Type B pancreatic cell (in vitro differentiated cells): ENCODE results near the gene GRAMD4. TPM values are rescaled to one million over a fixed set of nuclear protein-coding genes. Genes with fewer than 3 reads are reported as not detected.

Experiments
- DNase-seq: peaks from one replicate; pipeline ENCODE4 v3.0.0; 2021; ENCODE audit warnings: mixed read lengths; ENCODE audit not compliant: unreplicated experiment; ENCODE audit errors: extremely low spot score
- H3K27ac Mint-ChIP-seq: 2 replicates; pipeline ENCODE4 v1.8.0; 2021; ENCODE audit warnings: mild to moderate bottlenecking, mixed read lengths
- H3K27me3 Mint-ChIP-seq: 2 replicates; pipeline ENCODE4 v1.8.0; 2021; ENCODE audit warnings: mixed read lengths
- H3K36me3 Mint-ChIP-seq: 2 replicates; pipeline ENCODE4 v1.8.0; 2021; ENCODE audit warnings: mixed read lengths
- H3K4me1 Mint-ChIP-seq: one replicate; pipeline ENCODE4 v1.8.0; 2021; ENCODE audit warnings: mixed read lengths; ENCODE audit not compliant: unreplicated experiment
- H3K4me3 Mint-ChIP-seq: 2 replicates; pipeline ENCODE4 v1.8.0; 2021; ENCODE audit warnings: mild to moderate bottlenecking, mixed read lengths
- H3K9me3 Mint-ChIP-seq: 2 replicates; pipeline ENCODE4 v1.8.0; 2021; ENCODE audit warnings: mixed read lengths
- total RNA-seq: library from RNA; stranded (reverse); gene quantifications from 2 replicates; pipeline ENCODE4 v1.2.1, GENCODE V29; 2021; ENCODE audit warnings: low replicate concordance
- TF ChIP-seq, protein P1 (sequence below): fragments of 200-600 bp; sonication (generic); conservative IDR thresholded peaks from 2 replicates; pipeline ENCODE4 v1.5.0; 2021; ENCODE audit warnings: antibody characterized with exemption, mild to moderate bottlenecking

The GRAMD4 gene
- total RNA-seq, 1 donor from 2014 or later, result 56.4 TPM

DNA sequence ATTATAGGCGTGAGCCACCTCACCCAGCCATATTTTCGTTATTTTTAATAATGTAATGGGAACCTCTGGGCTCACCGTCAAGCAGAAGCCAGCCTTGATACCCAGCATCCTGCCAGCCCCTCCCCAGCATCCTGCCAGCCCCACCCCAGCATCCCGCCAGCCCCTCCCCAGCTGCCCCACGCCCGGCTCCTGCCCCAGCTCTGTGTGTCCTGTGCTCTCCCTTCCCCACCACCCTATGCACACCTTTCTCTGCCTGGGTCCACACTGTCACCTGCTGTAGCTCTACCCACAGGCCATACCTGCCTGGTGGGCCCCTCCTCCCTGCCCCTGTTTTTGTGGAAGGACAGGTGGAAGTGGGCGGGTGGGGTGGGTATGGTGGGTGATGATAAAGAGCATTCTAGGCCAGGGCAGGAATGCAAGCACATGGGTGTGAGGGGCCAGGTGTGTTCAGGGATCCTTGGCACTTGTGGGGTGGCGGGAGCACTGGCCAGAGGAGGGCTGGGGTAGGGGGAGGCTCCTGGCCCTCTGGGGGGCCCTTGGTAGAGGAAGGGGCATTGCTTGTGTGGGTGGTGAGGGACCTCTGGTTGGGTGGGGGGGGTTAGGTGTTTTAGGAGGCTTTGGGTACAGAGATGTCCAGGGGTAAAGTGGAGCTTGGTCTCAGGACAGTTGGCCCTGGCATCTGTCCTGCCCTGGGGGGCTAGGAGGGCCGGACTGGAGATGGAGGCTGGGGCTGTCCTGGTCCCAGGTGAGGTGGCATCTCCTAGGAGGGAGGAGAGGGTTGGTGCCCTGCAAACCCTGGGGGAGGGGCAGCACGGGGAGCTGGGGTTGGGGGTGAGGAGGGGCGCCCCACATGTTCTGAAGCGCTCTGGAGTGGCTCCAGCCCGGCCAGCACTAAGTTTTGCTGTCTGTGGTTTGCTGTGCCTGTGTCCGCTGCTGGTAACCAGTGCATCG, 25.9 kb upstream of the GRAMD4 start:
- Mint-ChIP-seq H3K36me3 (no peaks in the 10 kb centered on the region), H3K4me1 (peaks cover 23% of the 10 kb centered on the region), H3K27ac (no peak overlapping the region), H3K27me3 (no peaks in the 10 kb centered on the region), H3K4me3 (no peak overlapping the region), H3K9me3 (no peaks in the 10 kb centered on the region)
- DNase-seq, result no peak
- TF ChIP-seq, protein P1, sequence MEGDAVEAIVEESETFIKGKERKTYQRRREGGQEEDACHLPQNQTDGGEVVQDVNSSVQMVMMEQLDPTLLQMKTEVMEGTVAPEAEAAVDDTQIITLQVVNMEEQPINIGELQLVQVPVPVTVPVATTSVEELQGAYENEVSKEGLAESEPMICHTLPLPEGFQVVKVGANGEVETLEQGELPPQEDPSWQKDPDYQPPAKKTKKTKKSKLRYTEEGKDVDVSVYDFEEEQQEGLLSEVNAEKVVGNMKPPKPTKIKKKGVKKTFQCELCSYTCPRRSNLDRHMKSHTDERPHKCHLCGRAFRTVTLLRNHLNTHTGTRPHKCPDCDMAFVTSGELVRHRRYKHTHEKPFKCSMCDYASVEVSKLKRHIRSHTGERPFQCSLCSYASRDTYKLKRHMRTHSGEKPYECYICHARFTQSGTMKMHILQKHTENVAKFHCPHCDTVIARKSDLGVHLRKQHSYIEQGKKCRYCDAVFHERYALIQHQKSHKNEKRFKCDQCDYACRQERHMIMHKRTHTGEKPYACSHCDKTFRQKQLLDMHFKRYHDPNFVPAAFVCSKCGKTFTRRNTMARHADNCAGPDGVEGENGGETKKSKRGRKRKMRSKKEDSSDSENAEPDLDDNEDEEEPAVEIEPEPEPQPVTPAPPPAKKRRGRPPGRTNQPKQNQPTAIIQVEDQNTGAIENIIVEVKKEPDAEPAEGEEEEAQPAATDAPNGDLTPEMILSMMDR, result no peak

DNA sequence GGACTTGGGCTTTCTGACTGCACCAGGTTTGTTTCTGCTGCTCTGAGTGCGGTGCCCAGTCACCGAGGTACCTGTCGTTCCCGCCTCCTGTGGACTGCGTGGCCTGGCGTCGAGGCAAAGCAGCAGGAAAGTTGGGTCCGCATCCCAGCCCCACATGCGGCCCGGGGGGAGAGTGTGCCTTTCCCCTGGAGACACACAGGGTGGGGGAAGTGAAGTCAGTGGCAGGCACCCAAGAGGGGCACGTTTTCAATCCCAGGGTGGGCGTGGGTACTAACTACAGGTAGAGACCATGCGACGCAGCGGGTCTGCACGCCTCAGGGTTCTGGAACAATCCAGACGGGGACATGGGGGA, 25.3 kb upstream of the GRAMD4 start:
- Mint-ChIP-seq H3K36me3 (no peaks in the 10 kb centered on the region), H3K27me3 (no peaks in the 10 kb centered on the region), H3K27ac (no peak overlapping the region), H3K4me3 (no peak overlapping the region), H3K9me3 (no peaks in the 10 kb centered on the region), H3K4me1 (peaks cover 27% of the 10 kb centered on the region)
- no peak for DNase-seq
- TF ChIP-seq, protein P1, result no peak

DNA sequence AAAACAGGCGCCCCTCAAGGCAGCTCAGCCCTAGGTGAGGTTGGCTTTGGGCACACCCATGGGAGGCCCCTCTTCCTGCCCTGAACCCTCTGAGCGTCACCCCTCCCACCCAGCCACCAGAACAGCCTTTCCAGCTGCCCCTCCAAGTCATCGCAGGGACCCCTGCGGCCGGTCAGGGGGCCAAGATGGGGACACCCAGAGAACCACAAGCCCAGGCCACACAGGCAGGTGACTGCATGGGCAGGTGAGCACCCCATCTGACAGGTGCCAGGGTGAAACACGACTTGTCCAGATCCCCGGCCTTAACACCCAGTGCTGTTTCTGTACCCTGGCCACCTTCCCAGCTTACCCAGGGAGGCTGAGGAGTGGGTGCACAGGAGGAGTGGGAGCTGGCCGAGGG, 24.6 kb upstream of the GRAMD4 start:
- H3K9me3 Mint-ChIP-seq, result no peaks in the 10 kb centered on the region
- no peaks in the 10 kb centered on the region for H3K36me3 Mint-ChIP-seq
- DNase-seq, result no peak
- H3K27ac Mint-ChIP-seq, result peak overlapping the region; percentile 39
- no peak overlapping the region for H3K4me3 Mint-ChIP-seq
- peaks cover 23% of the 10 kb centered on the region for H3K4me1 Mint-ChIP-seq
- TF ChIP-seq, protein P1, result no peak
- H3K27me3 Mint-ChIP-seq, result no peaks in the 10 kb centered on the region

DNA sequence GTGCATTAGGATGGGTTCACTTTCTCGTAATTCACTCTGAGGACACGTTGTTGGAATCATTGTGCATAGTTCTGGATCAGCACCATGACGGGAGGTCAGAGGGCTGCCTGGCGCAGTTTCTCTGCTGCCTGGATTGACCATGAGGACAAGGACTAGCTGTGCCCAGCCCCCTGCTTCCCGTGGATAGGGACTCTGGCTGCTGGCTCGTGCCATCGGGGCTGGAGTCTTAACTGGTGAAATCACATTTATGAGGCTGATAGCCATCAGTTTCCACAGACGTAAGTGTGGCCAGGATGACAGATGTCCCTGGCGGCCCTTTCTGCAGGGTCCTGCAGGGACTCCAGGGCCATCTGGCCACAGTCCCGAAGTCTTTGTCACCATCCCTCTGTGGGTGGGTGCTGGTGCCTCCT, 24.1 kb upstream of the GRAMD4 start:
- no peak overlapping the region for H3K4me3 Mint-ChIP-seq
- H3K36me3 Mint-ChIP-seq, result no peaks in the 10 kb centered on the region
- DNase-seq, result no peak

DNA sequence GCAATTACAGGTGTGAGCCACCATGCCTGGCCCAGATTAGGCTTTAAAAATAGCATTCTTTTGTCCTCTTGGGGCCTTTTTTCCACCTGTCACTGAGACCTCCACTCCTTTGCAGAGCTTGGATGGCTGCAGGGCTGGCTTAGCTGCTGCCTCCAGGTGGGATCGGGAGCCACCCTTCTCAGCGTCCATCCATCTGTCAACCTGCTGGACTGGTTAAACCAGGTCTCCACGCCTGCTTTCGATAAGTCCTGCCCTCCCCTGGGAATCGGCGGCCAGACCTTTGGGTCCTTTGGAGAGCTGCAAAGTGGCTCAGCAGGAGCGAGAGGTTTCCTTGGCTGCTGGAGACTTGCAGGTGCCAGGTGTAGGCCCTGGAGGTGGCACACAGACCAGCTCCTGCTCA, 23.4 kb upstream of the GRAMD4 start:
- Mint-ChIP-seq H3K4me3 (peak overlapping the region; percentile 81), H3K4me1 (peaks cover 23% of the 10 kb centered on the region), H3K27me3 (no peaks in the 10 kb centered on the region), H3K36me3 (no peaks in the 10 kb centered on the region), H3K27ac (peak overlapping the region; percentile 91), H3K9me3 (no peaks in the 10 kb centered on the region)
- DNase-seq, result no peak
- TF ChIP-seq, protein P1, result no peak

More for the DNA sequence above, 24.1 kb upstream of the GRAMD4 start:
- Mint-ChIP-seq H3K9me3 (no peaks in the 10 kb centered on the region), H3K27me3 (no peaks in the 10 kb centered on the region), H3K4me1 (peaks cover 23% of the 10 kb centered on the region), H3K27ac (peak overlapping the region; percentile 91)
- TF ChIP-seq, protein P1, result no peak
